Measurements from ENCODE around the gene RAB1B.

RAB1B gene

DNA sequence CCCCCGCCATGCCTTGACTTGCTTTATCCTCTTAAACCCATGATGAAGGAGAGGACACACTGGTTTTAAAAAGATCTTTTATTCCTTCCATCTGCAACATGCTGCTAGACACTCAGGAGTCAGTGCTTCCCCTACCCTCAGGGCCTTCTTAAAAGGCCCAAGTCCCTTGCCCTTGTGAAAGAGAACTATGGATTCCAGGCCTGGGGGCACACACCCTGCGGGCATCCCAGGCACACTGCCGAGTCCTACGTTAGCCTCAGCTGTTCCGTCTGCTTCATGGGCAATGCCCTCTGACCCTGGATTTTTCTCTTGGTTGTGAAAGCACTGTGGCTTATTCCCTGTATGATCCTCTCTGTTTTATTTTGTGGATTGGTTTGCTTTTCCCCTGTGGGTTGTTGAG lies 35.1 kb upstream of the RAB1B start:
- no peak for TF ChIP-seq CTCF (IDR thresholded peaks at IDR 0.05; ENCODE audit: low read depth, low read length, missing control alignments)
- DNase-seq = no peak
- no peak overlapping the region for H3K4me3 ChIP-seq (ENCODE audit: low read depth, low read length)
- no peak overlapping the region for H3K27ac ChIP-seq
- peaks cover 86% of the 10 kb centered on the region for H3K36me3 ChIP-seq (replicated peaks)
- in situ Hi-C loops (cut with HindIII; ENCODE audit: low pct_ligation_motif_present, low sequenced_read_pairs) = no loop called here
- H3K27me3 ChIP-seq (replicated peaks) = no peaks in the 10 kb centered on the region

DNA sequence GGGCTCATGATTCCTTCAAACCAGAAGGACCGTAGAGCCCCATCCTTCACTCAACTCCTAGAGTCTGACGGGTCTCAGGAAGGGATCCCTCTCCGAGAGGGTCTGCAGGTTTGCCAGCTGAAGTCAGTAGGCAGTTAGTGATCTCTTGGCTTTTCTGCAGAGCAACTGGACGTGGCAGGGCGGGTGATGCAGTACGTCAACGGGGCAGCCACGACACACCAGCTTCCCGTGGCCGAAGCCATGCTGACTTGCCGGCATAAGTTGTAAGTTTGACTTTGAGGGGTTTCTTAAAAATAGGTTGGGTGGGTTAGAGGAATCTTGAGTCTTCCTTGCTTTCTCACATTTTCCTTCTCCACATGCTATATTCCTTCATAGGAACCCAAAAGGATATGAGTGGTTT lies 33.3 kb upstream of the RAB1B start:
- Histone ChIP-seq H3K27me3 (replicated peaks) (no peaks in the 10 kb centered on the region), H3K36me3 (replicated peaks) (peaks cover 96% of the 10 kb centered on the region), H3K4me3 (ENCODE audit: low read depth, low read length) (no peak overlapping the region), H3K27ac (no peak overlapping the region)
- DNase-seq = no peak
- in situ Hi-C loops (cut with HindIII; ENCODE audit: low pct_ligation_motif_present, low sequenced_read_pairs) = no loop called here
- TF ChIP-seq CTCF (IDR thresholded peaks at IDR 0.05; ENCODE audit: low read depth, low read length, missing control alignments) = no peak

DNA sequence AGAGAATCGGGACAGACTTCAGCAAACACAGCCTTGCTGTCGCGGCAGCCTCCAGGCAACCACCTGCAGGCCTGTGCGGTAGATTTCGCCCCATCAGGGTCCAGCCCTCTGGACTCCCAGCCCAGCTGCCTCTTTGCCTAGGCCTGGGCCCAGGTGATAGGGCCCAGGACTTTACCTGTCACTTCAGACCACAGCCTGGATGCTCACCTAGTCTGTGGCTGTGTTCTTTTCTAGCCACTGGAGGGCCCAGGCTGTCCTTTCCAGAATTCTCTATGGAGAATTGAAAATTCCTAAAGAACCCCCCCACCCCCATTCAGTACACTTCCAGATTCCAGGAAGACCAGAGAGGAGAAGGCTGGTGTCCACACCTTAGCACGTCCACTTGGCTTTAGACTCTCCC lies 30.6 kb upstream of the RAB1B start:
- H3K36me3 ChIP-seq (replicated peaks) = peaks cover 94% of the 10 kb centered on the region
- in situ Hi-C loops (cut with HindIII; ENCODE audit: low pct_ligation_motif_present, low sequenced_read_pairs) = no loop called here
- H3K27ac ChIP-seq = no peak overlapping the region

DNA sequence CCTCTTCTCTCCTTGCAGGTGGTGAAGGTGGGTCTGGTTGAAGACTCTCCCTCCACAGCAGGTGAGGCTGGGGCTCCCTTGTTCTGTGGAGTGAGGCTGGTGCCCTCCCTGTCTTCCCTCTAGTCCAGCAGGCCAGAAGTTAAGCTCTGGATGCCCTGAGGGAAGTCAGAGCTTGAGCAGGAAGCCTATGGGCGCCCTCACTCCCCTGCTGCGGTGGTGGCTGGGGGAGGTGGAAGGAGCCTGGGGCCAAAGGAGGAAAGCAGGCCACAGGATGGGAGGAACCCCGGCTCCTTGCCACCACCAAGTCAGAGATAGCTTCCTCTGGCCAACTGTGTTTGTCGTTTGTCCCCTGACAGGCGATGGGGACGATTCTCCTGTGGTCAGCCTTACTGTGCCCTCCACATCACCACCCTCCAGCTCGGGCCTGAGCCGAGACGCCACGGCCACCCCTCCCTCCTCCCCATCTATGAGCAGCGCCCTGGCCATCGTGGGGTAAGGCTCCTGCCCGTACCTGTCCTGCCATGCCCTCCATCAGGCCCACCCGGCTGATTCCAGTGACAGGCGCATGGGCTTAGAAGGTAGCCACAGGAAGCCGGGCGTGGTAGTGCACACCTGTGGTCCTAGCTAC lies 29.5 kb upstream of the RAB1B start:
- Histone ChIP-seq H3K27me3 (replicated peaks) (no peaks in the 10 kb centered on the region), H3K4me3 (ENCODE audit: low read depth, low read length) (no peak overlapping the region), H3K36me3 (replicated peaks) (peaks cover 94% of the 10 kb centered on the region), H3K27ac (no peak overlapping the region)
- DNase-seq = no peak
- TF ChIP-seq CTCF (IDR thresholded peaks at IDR 0.05; ENCODE audit: low read depth, low read length, missing control alignments) = no peak
- in situ Hi-C loops (cut with HindIII; ENCODE audit: low pct_ligation_motif_present, low sequenced_read_pairs) = no loop called here

More for the DNA sequence above, 30.6 kb upstream of the RAB1B start:
- Histone ChIP-seq H3K4me3 (ENCODE audit: low read depth, low read length) (no peak overlapping the region), H3K27me3 (replicated peaks) (no peaks in the 10 kb centered on the region)
- no peak for TF ChIP-seq CTCF (IDR thresholded peaks at IDR 0.05; ENCODE audit: low read depth, low read length, missing control alignments)
- DNase-seq = no peak

DNA sequence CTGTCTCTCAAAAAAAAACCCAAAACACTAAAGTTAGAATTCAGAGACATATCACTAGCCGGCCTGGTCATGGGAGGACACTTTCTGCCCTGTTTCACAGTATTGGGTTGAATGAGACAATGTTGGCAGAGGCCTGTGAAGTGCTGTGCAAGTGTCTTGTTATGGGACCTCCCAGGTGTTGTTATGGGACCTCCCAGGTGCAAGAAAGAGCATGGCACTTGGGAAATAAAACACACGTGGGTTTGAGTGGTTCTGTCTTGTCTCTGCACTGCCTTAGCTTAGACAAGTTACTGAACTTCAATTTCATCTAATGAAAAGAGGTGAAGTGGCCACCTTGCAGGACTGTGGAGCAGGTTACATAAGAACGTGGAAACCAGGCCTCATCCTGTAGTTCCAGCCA lies 28.9 kb upstream of the RAB1B start:
- Histone ChIP-seq H3K4me3 (ENCODE audit: low read depth, low read length) (no peak overlapping the region), H3K36me3 (replicated peaks) (peaks cover 88% of the 10 kb centered on the region), H3K27me3 (replicated peaks) (no peaks in the 10 kb centered on the region), H3K27ac (no peak overlapping the region)
- in situ Hi-C loops (cut with HindIII; ENCODE audit: low pct_ligation_motif_present, low sequenced_read_pairs) = no loop called here
- no peak for TF ChIP-seq CTCF (IDR thresholded peaks at IDR 0.05; ENCODE audit: low read depth, low read length, missing control alignments)
- DNase-seq = no peak

Measured in brain microvascular endothelial cell (primary cell).